Fibroblast of villous mesenchyme (primary cell): ENCODE measurements around the gene MMP20. TPM values are rescaled to one million over a fixed set of nuclear protein-coding genes. Genes with fewer than 3 reads are reported as not detected.

Experiments used
- DNase-seq: peaks from one replicate; pipeline ENCODE4 v3.0.0-alpha.2; 2010; ENCODE audit warnings: low read depth
- H3K4me3 ChIP-seq: 2 replicates; pipeline ENCODE4 v1.5.1; 2011; ENCODE audit warnings: low read depth, mild to moderate bottlenecking, low read length
- CTCF ChIP-seq: IDR thresholded peaks from 2 replicates; pipeline ENCODE4 v1.5.1; 2012; ENCODE audit warnings: low read depth, mild to moderate bottlenecking, low read length; ENCODE audit not compliant: insufficient read depth
- total RNA-seq: library from RNA; depleted of rRNA; stranded (reverse); fragments of >200 nt; gene quantifications from 2 replicates; pipeline ENCODE4 v1.2.3, GENCODE V29; 2012

Gene MMP20
- total RNA-seq, 1 donor, result not detected

DNA sequence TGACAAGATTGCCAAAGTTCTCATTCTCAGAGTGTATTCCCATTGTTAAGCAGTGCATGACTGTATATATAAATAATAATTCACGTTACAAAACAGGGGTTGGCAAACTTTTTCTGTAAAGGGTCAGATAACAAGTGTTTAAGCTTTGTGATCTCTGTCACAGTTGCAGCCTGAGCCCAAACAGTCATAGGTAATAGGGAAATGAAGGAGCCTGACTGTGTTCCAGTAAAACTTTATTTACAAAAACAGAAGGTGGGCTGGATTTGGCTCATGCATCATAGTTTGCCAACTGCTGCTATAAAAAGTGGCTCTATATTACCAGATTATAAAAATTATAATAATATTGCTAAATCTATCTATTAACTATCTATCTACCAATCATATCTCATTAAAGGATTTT, 98.1 kb downstream of the MMP20 start:
- H3K4me3 ChIP-seq, result no peak overlapping the region
- no peak for TF ChIP-seq CTCF
- no peak for DNase-seq

Other genes with a start within 250 kb of the MMP20 start
- gene TMEM123, start 172.6 kb downstream of the MMP20 start, total RNA-seq, result 61.2 and 89.8 TPM in 2 replicates
- gene MMP7, start 94.6 kb downstream of the MMP20 start, total RNA-seq, result 0.43 and 2.6 TPM in 2 replicates
- 0.97 TPM in 1 of 2 replicates, not detected in the other for gene MMP27, start 80.4 kb upstream of the MMP20 start, total RNA-seq
- under 0.01 TPM in 1 of 2 replicates, not detected in the other for gene MMP8, start 99.6 kb upstream of the MMP20 start, total RNA-seq
- 0.86 and 28.0 TPM in 2 replicates for gene MMP10, start 155.3 kb upstream of the MMP20 start, total RNA-seq
- 141 and 281 TPM in 2 replicates for gene MMP1, start 172.8 kb upstream of the MMP20 start, total RNA-seq
- 39.7 and 181 TPM in 2 replicates for gene MMP3, start 218.3 kb upstream of the MMP20 start, total RNA-seq
- gene MMP12, start 249.7 kb upstream of the MMP20 start, total RNA-seq, result 3.0 and 3.5 TPM in 2 replicates